HepG2 (cell line): ENCODE results near the gene TKFC. TPM values are rescaled to one million over a fixed set of nuclear protein-coding genes. Genes with fewer than 3 reads are reported as not detected.

ENCODE experiments used
- AGO2 ChIP-seq: fragments of 200-400 bp; formaldehyde crosslinking; optimal IDR thresholded peaks from 2 replicates; pipeline ENCODE3; 2017; ENCODE audit warnings: mild to moderate bottlenecking, low read depth, low read length, moderate library complexity
- AKAP8 ChIP-seq: sonication (generic); formaldehyde crosslinking; IDR thresholded peaks from 2 replicates; pipeline ENCODE4 v1.5.1; 2020; ENCODE audit warnings: mild to moderate bottlenecking, missing genetic modification reagents
- BCL3 ChIP-seq: sonication (generic); formaldehyde crosslinking; IDR thresholded peaks from 2 replicates; pipeline ENCODE4 v1.5.1; 2020; ENCODE audit warnings: mild to moderate bottlenecking, missing genetic modification reagents, moderate library complexity
- BHLHE40 ChIP-seq: IDR thresholded peaks from 2 replicates; pipeline ENCODE4 v1.6.1; 2011; ENCODE audit warnings: low read length, improper control_type of control experiment
- CBX2 ChIP-seq, 2 experiments: fragments of 200-600 bp in 1 of 2; sonication (generic); formaldehyde crosslinking in 1 of 2; IDR thresholded peaks; 2 replicates each; pipeline versions ENCODE4 v1.7.0 to v1.8.1; 2018 to 2022; ENCODE audit warnings: low read depth in 2 of 2, low read length in 1 of 2, mild to moderate bottlenecking in 1 of 2, missing genetic modification reagents in 1 of 2
- FOXP1 ChIP-seq, 2 experiments: fragments of 450-650 bp in 1 of 2; IDR thresholded peaks; 2 replicates each; pipeline ENCODE4 v1.6.1; 2017 to 2018; ENCODE audit warnings: antibody characterized with exemption in 1 of 2
- HNRNPL ChIP-seq: fragments of 200-400 bp; formaldehyde crosslinking; IDR thresholded peaks from 2 replicates; pipeline ENCODE4 v1.6.1; 2017; ENCODE audit warnings: mild to moderate bottlenecking, low read depth, low read length
- RFX1 ChIP-seq: fragments of 450-650 bp; IDR thresholded peaks from 2 replicates; pipeline ENCODE4 v1.6.1; 2017
- RNF219 ChIP-seq: sonication (generic); formaldehyde crosslinking; IDR thresholded peaks from 2 replicates; pipeline ENCODE4 v1.5.0; 2020; ENCODE audit warnings: mild to moderate bottlenecking, missing genetic modification reagents
- SIN3B ChIP-seq: fragments of 150-350 bp; IDR thresholded peaks from 2 replicates; pipeline ENCODE4 v1.6.1; 2014; ENCODE audit warnings: low read length
- SMARCE1 ChIP-seq: fragments of 450-650 bp; IDR thresholded peaks from 2 replicates; pipeline ENCODE4 v1.6.1; 2017; ENCODE audit warnings: borderline replicate concordance
- SP5 ChIP-seq: IDR thresholded peaks from 2 replicates; pipeline ENCODE4 v1.6.1; 2016; ENCODE audit warnings: low read depth, borderline replicate concordance
- ZBTB2 ChIP-seq: sonication (generic); formaldehyde crosslinking; IDR thresholded peaks from 2 replicates; pipeline ENCODE4 v1.8.0; 2022; ENCODE audit warnings: low read depth, missing genetic modification reagents
- ZFY ChIP-seq: sonication (generic); formaldehyde crosslinking; IDR thresholded peaks from 2 replicates; pipeline ENCODE4 v1.4.0; 2020; ENCODE audit warnings: missing genetic modification reagents
- ZNF264 ChIP-seq: sonication (generic); formaldehyde crosslinking; IDR thresholded peaks from 2 replicates; pipeline ENCODE4 v1.4.0; 2020; ENCODE audit warnings: missing genetic modification reagents
- ZNF317 ChIP-seq: sonication (generic); formaldehyde crosslinking; IDR thresholded peaks from 2 replicates; pipeline ENCODE4 v1.5.0; 2020; ENCODE audit warnings: mild to moderate bottlenecking, missing genetic modification reagents
- ZNF513 ChIP-seq: sonication (generic); formaldehyde crosslinking; conservative IDR thresholded peaks from 2 replicates; pipeline ENCODE4 v1.5.0; 2020; ENCODE audit warnings: missing genetic modification reagents
- ZNF704 ChIP-seq: sonication (generic); formaldehyde crosslinking; IDR thresholded peaks from 2 replicates; pipeline ENCODE4 v1.8.1; 2023; ENCODE audit warnings: mild to moderate bottlenecking, inconsistent platforms, moderate library complexity, missing genetic modification reagents, borderline replicate concordance
- polyA plus RNA-seq, 8 experiments: library from polyadenylated mRNA; depleted of rRNA in 3 of 8; stranded (reverse) in 7 of 8; unstranded in 1 of 8; fragments of >200 nt; fragmentation: Illumina TruSeq in 4 of 8; extraction: Trizol in 4 of 8; gene quantifications; 2 replicates each; pipeline versions ENCODE4 v1.2.1 to v1.2.3, GENCODE V29; 2011 to 2016; ENCODE audit warnings: low read depth in 4 of 8, missing spikeins in 1 of 8, mixed read lengths in 1 of 8; ENCODE audit not compliant: insufficient read depth in 1 of 8
- total RNA-seq, 5 experiments: library from RNA; depleted of rRNA; stranded (reverse); fragments of >200 nt; fragmentation: Illumina TruSeq; extraction: Trizol; gene quantifications; 2 replicates each; pipeline ENCODE4 v1.2.3, GENCODE V29; 2016; ENCODE audit warnings: low read depth in 1 of 5
- TF ChIP-seq, protein P1 (sequence below): sonication (generic); formaldehyde crosslinking; IDR thresholded peaks from 2 replicates; pipeline ENCODE4 v1.9.0; 2022; ENCODE audit warnings: low read depth, missing genetic modification reagents

Gene TKFC
- total and polyA plus RNA-seq, 2 of the 13 experiments (the other 11 are each of a cell fraction or from before 2014, with no cell fraction given): 147 to 197 TPM

DNA sequence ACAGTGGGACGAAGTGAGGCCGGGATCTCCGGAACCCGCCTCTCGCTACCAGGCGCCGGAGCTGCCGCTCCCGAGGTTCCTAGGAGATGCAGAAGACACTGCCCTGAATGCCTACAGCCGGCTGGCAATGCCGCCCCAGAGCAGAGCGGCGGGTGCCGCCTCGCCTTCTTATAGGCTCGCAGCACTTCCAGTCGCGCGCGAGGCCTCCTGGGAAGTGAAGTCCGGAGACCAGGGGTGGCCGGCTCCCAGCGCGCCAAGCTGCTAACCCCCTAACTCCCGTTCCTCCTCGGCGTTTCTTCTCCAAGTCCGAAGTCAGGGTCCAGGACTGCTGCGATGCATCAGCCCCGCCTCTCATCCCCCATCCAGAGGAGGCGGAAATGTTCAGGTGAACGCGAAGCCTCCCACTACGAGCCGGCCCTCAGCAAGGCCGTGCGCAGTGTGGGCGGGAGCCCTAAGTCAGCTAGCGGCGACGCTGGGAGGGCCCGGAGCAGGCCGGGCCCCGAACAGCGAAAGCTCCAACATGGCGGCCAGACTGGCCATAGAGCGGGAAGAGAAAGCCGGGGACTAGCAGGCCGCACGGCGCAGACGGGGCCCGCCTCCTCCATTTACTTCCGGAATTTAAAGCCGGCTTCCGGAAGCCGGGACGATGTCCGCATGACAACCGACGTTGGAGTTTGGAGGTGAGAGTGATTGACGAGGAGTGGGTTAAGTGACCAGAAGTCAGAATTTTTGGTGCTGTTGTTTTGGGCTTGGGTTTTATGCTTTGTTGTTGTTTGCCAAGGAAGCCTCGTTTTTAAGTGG, 28.9 kb downstream of the TKFC start, which contains the start of the genes CYB561A3 and TMEM138 (continued):
- TF ChIP-seq RNF219 (CRISPR knock-in tag) (peak; percentile 23; the same call in 1 of the 2 replicates), BCL3 (peak; percentile 83; the same call in 1 of the 2 replicates), CBX2 (IDR thresholded peaks at IDR 0.05; ENCODE audit: low read depth, low read length) (no peak), CBX2 (CRISPR knock-in tag; IDR thresholded peaks at IDR 0.05; ENCODE audit: low read depth) (no peak), ZBTB2 (CRISPR knock-in tag) (peak; percentile 36; the same call in 1 of the 2 replicates), AKAP8 (CRISPR knock-in tag) (peak; percentile 51; the same call in 1 of the 2 replicates), AGO2 (peak; percentile 85), FOXP1 (IDR thresholded peaks at IDR 0.05) (no peak), FOXP1 (CRISPR knock-in tag; IDR thresholded peaks at IDR 0.05) (no peak; the same call in 1 of the 2 replicates), ZNF317 (CRISPR knock-in tag) (peak; percentile 99), BHLHE40 (0 out of 2 replicates have a peak, but pooled peaks have one; percentile 30), ZFY (CRISPR knock-in tag) (peak; percentile 99), ZNF264 (CRISPR knock-in tag) (peak; percentile 70; the same call in 1 of the 2 replicates), ZNF513 (peak; percentile 38; the same call in 1 of the 2 replicates), SMARCE1 (no peak), SIN3B (no peak), HNRNPL (peak; percentile 90), RFX1 (no peak), SP5 (CRISPR knock-in tag) (peak; percentile 44; the same call in 1 of the 2 replicates), ZNF704 (CRISPR knock-in tag) (peak; percentile 73; the same call in 1 of the 2 replicates)
- TF ChIP-seq, protein P1, sequence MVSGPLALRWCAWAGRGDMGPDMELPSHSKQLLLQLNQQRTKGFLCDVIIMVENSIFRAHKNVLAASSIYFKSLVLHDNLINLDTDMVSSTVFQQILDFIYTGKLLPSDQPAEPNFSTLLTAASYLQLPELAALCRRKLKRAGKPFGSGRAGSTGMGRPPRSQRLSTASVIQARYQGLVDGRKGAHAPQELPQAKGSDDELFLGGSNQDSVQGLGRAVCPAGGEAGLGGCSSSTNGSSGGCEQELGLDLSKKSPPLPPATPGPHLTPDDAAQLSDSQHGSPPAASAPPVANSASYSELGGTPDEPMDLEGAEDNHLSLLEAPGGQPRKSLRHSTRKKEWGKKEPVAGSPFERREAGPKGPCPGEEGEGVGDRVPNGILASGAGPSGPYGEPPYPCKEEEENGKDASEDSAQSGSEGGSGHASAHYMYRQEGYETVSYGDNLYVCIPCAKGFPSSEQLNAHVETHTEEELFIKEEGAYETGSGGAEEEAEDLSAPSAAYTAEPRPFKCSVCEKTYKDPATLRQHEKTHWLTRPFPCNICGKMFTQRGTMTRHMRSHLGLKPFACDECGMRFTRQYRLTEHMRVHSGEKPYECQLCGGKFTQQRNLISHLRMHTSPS (CRISPR knock-in tag): no peak; the same call in 1 of the 2 replicates
